ENCODE results near the gene PEF1. TPM values are rescaled to one million over a fixed set of nuclear protein-coding genes. Genes with fewer than 3 reads are reported as not detected.

PEF1 gene
- total RNA-seq, 1 donor from 2014 or later, result 57.9 TPM

DNA sequence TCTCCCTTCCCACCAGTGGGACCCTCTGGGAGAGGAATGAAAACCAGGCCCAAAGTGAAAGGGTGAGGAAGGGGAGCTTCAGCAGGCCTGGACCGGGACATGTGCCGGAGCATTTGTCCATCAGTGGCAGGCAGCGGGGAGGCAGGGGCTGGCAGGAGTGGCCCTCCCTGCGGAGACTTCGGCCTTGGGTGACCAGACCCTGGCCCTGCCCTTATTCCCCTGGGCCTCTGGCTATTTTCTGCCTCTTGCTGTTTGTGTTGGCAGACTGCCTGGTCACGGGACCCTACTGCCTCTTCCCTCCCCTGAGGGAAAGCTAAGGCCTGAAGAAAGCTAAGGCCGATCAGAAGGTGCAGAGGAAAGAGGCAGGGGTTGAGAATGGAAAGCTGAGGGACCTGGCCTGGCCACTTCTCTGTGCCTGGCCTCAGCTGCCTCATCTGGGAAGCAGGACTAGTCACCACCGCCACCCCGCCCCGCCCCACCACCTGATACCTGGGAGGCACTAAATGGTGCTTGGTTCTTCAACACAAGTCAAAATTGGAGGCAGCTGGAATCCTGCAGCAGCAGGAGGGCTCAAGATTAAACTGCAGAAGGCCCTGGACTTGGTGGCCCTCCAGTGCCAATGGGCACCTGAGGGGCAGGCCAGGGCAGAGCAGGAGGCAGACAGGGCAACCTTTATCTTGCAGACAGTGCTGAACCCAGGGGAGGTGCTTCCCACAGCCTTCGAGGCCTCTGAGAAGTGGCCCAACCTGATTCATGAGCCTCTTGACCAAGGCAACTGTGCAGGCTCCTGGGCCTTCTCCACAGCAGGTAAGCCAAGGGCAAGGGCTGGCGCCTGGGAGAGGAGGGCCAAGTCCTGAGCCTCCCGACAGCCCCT lies 60.4 kb downstream of the PEF1 start:
- DNase-seq (ENCODE audit: low read depth), result no peak
- no peak for TF ChIP-seq EZH2 (IDR thresholded peaks at IDR 0.05; ENCODE audit: insufficient read depth, low read length)
- TF ChIP-seq, protein P1, sequence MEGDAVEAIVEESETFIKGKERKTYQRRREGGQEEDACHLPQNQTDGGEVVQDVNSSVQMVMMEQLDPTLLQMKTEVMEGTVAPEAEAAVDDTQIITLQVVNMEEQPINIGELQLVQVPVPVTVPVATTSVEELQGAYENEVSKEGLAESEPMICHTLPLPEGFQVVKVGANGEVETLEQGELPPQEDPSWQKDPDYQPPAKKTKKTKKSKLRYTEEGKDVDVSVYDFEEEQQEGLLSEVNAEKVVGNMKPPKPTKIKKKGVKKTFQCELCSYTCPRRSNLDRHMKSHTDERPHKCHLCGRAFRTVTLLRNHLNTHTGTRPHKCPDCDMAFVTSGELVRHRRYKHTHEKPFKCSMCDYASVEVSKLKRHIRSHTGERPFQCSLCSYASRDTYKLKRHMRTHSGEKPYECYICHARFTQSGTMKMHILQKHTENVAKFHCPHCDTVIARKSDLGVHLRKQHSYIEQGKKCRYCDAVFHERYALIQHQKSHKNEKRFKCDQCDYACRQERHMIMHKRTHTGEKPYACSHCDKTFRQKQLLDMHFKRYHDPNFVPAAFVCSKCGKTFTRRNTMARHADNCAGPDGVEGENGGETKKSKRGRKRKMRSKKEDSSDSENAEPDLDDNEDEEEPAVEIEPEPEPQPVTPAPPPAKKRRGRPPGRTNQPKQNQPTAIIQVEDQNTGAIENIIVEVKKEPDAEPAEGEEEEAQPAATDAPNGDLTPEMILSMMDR (IDR thresholded peaks at IDR 0.05; ENCODE audit: insufficient read depth, low read depth, low read length), result no peak
- peaks cover 33% of the 10 kb centered on the region for H3K27me3 Mint-ChIP-seq (ENCODE audit: low read depth, unreplicated experiment)
- peak overlapping the region; percentile 50 for H3K4me2 ChIP-seq (ENCODE audit: low read length)
- H3K27ac ChIP-seq (ENCODE audit: low read depth, low read length), result no peak overlapping the region
- no peak for FAIRE-seq
- H3K9me3 ChIP-seq (ENCODE audit: insufficient read depth, low read depth, low read length), result no peaks in the 10 kb centered on the region
- no peak overlapping the region for H3K27ac Mint-ChIP-seq (ENCODE audit: unreplicated experiment)
- peaks cover 11% of the 10 kb centered on the region for H3K4me1 Mint-ChIP-seq (ENCODE audit: low read depth, unreplicated experiment)
- no peaks in the 10 kb centered on the region for H3K9me3 Mint-ChIP-seq (ENCODE audit: unreplicated experiment)
- H3K79me2 ChIP-seq (ENCODE audit: insufficient read depth, low read length), result no peaks in the 10 kb centered on the region
- H3K36me3 ChIP-seq (ENCODE audit: insufficient read depth, low read length), result no peaks in the 10 kb centered on the region
- no peak overlapping the region for H3K4me3 ChIP-seq (ENCODE audit: insufficient read depth, low read depth, low read length)
- no peak overlapping the region for H3K9ac ChIP-seq (ENCODE audit: low read length)
- H3K27me3 ChIP-seq (ENCODE audit: insufficient read depth, low read length), result no peaks in the 10 kb centered on the region
- no peaks in the 10 kb centered on the region for H4K20me1 ChIP-seq (ENCODE audit: insufficient read depth, low read length)
- H2AFZ ChIP-seq (ENCODE audit: low read depth, low read length), result no peak overlapping the region
- peaks cover 37% of the 10 kb centered on the region for H3K4me1 ChIP-seq (ENCODE audit: insufficient read depth, low read length)
- peaks cover 3% of the 10 kb centered on the region for H3K36me3 Mint-ChIP-seq (ENCODE audit: low read depth, unreplicated experiment)
- no peak overlapping the region for H3K4me3 Mint-ChIP-seq (ENCODE audit: unreplicated experiment)

DNA sequence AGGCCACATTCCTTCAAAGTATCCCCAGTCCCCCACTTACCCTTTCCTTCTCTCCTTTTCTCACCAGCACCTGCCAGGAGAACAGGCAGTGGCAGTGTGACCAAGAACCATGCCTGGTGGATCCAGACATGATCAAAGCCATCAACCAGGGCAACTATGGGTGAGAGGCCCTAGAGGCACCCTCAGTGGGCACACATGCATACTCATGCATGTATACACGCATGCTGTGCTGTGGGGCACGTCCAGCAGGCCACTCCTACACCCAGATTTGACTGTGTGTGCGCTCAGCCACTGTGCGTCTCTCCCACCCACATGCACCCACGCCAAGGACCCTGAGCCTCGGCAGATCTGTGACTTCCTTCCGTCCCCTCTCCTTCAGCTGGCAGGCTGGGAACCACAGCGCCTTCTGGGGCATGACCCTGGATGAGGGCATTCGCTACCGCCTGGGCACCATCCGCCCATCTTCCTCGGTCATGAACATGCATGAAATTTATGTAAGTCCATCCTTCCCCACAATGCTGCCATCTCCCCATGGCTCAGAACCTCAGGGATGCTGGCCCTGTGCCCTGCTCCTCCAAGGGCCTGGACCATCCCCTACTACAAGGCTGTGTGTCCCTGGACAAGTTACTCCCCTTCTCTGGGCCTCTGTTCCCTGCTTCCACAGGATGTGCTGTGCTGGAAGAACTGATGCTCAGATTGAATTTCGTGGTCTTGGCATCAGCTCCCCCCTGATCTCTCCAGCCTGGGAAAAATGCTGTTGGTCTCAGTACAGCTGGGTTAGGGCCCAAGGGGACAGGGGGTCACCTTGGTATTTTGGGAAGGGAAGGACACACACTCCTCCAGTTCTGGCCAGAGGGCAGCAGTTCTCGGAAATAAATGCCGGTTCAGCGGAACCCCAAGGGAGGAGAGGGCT lies 61.3 kb downstream of the PEF1 start:
- H3K4me2 ChIP-seq (ENCODE audit: low read length), result no peak overlapping the region
- H3K9me3 ChIP-seq (ENCODE audit: insufficient read depth, low read depth, low read length), result no peaks in the 10 kb centered on the region
- Mint-ChIP-seq H3K4me1 (ENCODE audit: low read depth, unreplicated experiment) (peaks cover 11% of the 10 kb centered on the region), H3K4me3 (ENCODE audit: unreplicated experiment) (no peak overlapping the region), H3K36me3 (ENCODE audit: low read depth, unreplicated experiment) (peaks cover 3% of the 10 kb centered on the region), H3K27ac (ENCODE audit: unreplicated experiment) (no peak overlapping the region), H3K9me3 (ENCODE audit: unreplicated experiment) (no peaks in the 10 kb centered on the region), H3K27me3 (ENCODE audit: low read depth, unreplicated experiment) (peaks cover 32% of the 10 kb centered on the region)
- H2AFZ ChIP-seq (ENCODE audit: low read depth, low read length), result no peak overlapping the region
- DNase-seq (ENCODE audit: low read depth) (no peak), FAIRE-seq (no peak)
- no peak overlapping the region for H3K4me3 ChIP-seq (ENCODE audit: insufficient read depth, low read depth, low read length)
- no peaks in the 10 kb centered on the region for H3K36me3 ChIP-seq (ENCODE audit: insufficient read depth, low read length)
- no peak for TF ChIP-seq EZH2 (IDR thresholded peaks at IDR 0.05; ENCODE audit: insufficient read depth, low read length)
- TF ChIP-seq, protein P1 (IDR thresholded peaks at IDR 0.05; ENCODE audit: insufficient read depth, low read depth, low read length), result no peak
- no peaks in the 10 kb centered on the region for H3K79me2 ChIP-seq (ENCODE audit: insufficient read depth, low read length)
- H4K20me1 ChIP-seq (ENCODE audit: insufficient read depth, low read length), result no peaks in the 10 kb centered on the region
- H3K9ac ChIP-seq (ENCODE audit: low read length), result no peak overlapping the region
- H3K27me3 ChIP-seq (ENCODE audit: insufficient read depth, low read length), result no peaks in the 10 kb centered on the region
- no peak overlapping the region for H3K27ac ChIP-seq (ENCODE audit: low read depth, low read length)
- H3K4me1 ChIP-seq (ENCODE audit: insufficient read depth, low read length), result peaks cover 31% of the 10 kb centered on the region
